Measurements from ENCODE around the gene TMEM164. TPM values are rescaled to one million over a fixed set of nuclear protein-coding genes. Genes with fewer than 3 reads are reported as not detected.

Gene TMEM164
- total RNA-seq, 1 donor from 2014 or later, result 18.7 TPM

DNA sequence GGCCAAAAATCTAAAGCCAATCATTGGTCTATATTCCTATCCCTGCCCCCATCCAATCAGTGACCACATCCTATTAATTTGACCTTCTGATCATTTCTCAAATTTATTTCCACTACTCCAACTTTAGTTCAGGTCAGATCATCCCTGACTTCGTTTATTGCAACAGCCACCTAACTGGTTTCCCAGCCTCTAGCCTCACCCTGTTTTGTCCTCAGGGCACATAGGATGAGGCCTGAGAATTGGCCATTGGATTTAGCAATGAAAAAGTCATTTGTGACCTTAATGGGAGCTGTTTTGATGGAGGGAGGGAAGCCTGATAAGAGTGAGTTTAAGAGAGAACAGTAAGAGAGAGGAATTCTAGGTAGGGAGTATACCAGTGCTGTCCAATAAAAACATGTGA, 160.0 kb downstream of the TMEM164 start:
- no peak for DNase-seq (ENCODE audit: low spot score)
- H3K4me3 Mint-ChIP-seq (ENCODE audit: unreplicated experiment), result no peak overlapping the region
- TF ChIP-seq, protein P1, sequence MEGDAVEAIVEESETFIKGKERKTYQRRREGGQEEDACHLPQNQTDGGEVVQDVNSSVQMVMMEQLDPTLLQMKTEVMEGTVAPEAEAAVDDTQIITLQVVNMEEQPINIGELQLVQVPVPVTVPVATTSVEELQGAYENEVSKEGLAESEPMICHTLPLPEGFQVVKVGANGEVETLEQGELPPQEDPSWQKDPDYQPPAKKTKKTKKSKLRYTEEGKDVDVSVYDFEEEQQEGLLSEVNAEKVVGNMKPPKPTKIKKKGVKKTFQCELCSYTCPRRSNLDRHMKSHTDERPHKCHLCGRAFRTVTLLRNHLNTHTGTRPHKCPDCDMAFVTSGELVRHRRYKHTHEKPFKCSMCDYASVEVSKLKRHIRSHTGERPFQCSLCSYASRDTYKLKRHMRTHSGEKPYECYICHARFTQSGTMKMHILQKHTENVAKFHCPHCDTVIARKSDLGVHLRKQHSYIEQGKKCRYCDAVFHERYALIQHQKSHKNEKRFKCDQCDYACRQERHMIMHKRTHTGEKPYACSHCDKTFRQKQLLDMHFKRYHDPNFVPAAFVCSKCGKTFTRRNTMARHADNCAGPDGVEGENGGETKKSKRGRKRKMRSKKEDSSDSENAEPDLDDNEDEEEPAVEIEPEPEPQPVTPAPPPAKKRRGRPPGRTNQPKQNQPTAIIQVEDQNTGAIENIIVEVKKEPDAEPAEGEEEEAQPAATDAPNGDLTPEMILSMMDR (IDR thresholded peaks at IDR 0.05; ENCODE audit: unreplicated experiment), result no peak
- H3K9me3 Mint-ChIP-seq (ENCODE audit: unreplicated experiment), result no peaks in the 10 kb centered on the region
- H3K4me1 Mint-ChIP-seq (ENCODE audit: unreplicated experiment), result no peaks in the 10 kb centered on the region
- no peaks in the 10 kb centered on the region for H3K27me3 Mint-ChIP-seq (ENCODE audit: unreplicated experiment)
- no peak overlapping the region for H3K27ac Mint-ChIP-seq (ENCODE audit: unreplicated experiment)
- H3K36me3 Mint-ChIP-seq (ENCODE audit: low read depth, unreplicated experiment), result no peaks in the 10 kb centered on the region

DNA sequence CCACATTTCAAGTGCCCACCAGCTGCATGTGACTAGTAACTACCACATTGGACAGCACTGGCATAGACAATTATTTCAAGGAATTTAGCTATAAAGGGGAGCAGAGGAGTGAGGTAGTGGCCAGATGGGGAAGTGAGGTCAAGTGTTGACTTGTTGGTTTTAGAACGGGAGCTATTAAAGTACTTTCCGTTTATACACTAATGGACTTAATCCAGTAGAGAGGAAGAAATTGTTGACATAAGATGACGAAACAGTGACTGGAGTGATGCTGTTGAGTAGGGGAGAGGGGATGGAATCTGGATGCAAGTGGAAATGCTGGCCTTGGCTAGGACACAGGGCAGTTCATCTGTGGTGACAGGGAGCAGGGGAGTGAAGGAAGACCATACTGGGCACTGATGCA, 160.6 kb downstream of the TMEM164 start:
- Mint-ChIP-seq H3K9me3 (ENCODE audit: unreplicated experiment) (no peaks in the 10 kb centered on the region), H3K4me1 (ENCODE audit: unreplicated experiment) (no peaks in the 10 kb centered on the region), H3K4me3 (ENCODE audit: unreplicated experiment) (no peak overlapping the region), H3K36me3 (ENCODE audit: low read depth, unreplicated experiment) (peaks cover under 1% of the 10 kb centered on the region), H3K27ac (ENCODE audit: unreplicated experiment) (no peak overlapping the region), H3K27me3 (ENCODE audit: unreplicated experiment) (no peaks in the 10 kb centered on the region)
- TF ChIP-seq, protein P1 (IDR thresholded peaks at IDR 0.05; ENCODE audit: unreplicated experiment), result no peak
- DNase-seq (ENCODE audit: low spot score), result no peak

DNA sequence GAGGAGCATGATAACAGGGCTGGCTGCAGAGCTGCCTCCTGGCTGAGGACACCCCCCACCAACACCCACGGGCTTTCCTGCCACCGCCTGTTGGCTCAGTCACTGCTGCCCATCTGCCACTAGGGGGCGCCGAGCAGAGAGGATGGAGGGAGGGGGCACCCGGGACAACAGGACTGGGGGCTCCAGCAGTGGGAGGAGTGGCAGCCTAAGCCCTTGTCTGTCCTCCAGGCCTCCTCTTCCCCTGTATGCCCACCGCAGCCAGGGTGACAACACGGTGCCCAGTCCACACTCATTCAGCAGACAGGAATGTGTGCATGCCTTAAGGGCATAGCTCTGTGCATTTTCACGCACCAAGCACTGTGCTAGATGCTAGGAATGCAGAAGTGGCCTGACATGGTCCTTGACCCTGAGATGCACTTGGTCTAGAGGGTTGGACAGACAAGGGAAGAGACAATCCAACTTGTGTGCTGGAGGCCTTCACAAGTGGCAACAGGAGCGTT, 165.1 kb downstream of the TMEM164 start:
- TF ChIP-seq, protein P1 (IDR thresholded peaks at IDR 0.05; ENCODE audit: unreplicated experiment), result peak; percentile 65
- Mint-ChIP-seq H3K9me3 (ENCODE audit: unreplicated experiment) (no peaks in the 10 kb centered on the region), H3K4me1 (ENCODE audit: unreplicated experiment) (no peaks in the 10 kb centered on the region), H3K4me3 (ENCODE audit: unreplicated experiment) (no peak overlapping the region), H3K27me3 (ENCODE audit: unreplicated experiment) (peaks cover 2% of the 10 kb centered on the region), H3K27ac (ENCODE audit: unreplicated experiment) (no peak overlapping the region), H3K36me3 (ENCODE audit: low read depth, unreplicated experiment) (peaks cover 5% of the 10 kb centered on the region)
- DNase-seq (ENCODE audit: low spot score), result peak; percentile 41

DNA sequence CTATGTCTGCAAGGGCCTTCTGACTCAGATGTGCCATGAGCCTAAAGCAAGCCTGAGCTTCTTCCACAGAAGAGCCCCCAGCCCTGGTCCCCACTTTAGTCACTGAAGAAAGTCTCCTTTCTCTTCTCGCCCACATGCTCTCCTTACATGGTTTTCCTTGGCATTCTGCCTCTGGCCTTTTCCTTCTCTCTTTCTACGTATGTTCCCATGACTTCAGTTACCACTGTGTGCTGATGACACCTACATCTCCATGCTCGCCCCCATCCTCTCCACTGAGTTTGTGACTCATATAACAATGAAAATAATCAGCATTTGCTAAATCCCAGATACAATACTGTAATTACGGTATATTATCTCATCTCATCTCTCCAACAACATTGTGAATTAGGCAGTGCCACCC, 165.7 kb downstream of the TMEM164 start:
- DNase-seq (ENCODE audit: low spot score), result no peak
- TF ChIP-seq, protein P1 (IDR thresholded peaks at IDR 0.05; ENCODE audit: unreplicated experiment), result no peak
- Mint-ChIP-seq H3K4me1 (ENCODE audit: unreplicated experiment) (no peaks in the 10 kb centered on the region), H3K9me3 (ENCODE audit: unreplicated experiment) (no peaks in the 10 kb centered on the region), H3K27ac (ENCODE audit: unreplicated experiment) (no peak overlapping the region), H3K4me3 (ENCODE audit: unreplicated experiment) (no peak overlapping the region), H3K36me3 (ENCODE audit: low read depth, unreplicated experiment) (peaks cover 9% of the 10 kb centered on the region), H3K27me3 (ENCODE audit: unreplicated experiment) (peaks cover 2% of the 10 kb centered on the region)

DNA sequence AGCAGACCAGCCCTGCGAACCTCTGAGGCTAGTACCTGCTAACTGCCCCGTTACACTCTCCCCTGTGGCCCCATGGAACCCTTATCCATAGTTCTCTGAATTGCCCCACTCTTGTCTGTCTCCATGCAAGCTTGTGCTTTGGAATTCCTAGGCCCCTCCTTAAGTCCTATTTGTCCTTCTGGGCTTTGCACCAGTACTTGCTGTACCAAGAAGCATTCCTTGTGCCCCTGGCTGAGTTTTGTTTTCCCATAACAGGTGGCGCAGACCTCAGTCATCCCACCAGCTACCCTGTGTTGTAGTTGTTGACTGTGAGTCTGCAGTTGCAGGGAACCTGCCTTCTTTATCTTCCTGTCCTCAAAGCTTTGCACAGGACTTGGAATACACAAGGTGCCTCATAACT, 167.1 kb downstream of the TMEM164 start:
- H3K9me3 Mint-ChIP-seq (ENCODE audit: unreplicated experiment), result no peaks in the 10 kb centered on the region
- no peaks in the 10 kb centered on the region for H3K4me1 Mint-ChIP-seq (ENCODE audit: unreplicated experiment)
- H3K27ac Mint-ChIP-seq (ENCODE audit: unreplicated experiment), result no peak overlapping the region
- H3K4me3 Mint-ChIP-seq (ENCODE audit: unreplicated experiment), result no peak overlapping the region
- H3K36me3 Mint-ChIP-seq (ENCODE audit: low read depth, unreplicated experiment), result peaks cover 9% of the 10 kb centered on the region
- no peak for DNase-seq (ENCODE audit: low spot score)
- H3K27me3 Mint-ChIP-seq (ENCODE audit: unreplicated experiment), result peaks cover 2% of the 10 kb centered on the region
- TF ChIP-seq, protein P1 (IDR thresholded peaks at IDR 0.05; ENCODE audit: unreplicated experiment), result no peak
